Fibroblast of skin of left biceps (primary cell): ENCODE results near the gene AP4S1.

Experiments used
- DNase-seq, 2 experiments: peaks; one replicate each; pipeline ENCODE4 v3.0.0-alpha.2; 2013; ENCODE audit warnings: low read depth in 2 of 2

The AP4S1 gene

DNA sequence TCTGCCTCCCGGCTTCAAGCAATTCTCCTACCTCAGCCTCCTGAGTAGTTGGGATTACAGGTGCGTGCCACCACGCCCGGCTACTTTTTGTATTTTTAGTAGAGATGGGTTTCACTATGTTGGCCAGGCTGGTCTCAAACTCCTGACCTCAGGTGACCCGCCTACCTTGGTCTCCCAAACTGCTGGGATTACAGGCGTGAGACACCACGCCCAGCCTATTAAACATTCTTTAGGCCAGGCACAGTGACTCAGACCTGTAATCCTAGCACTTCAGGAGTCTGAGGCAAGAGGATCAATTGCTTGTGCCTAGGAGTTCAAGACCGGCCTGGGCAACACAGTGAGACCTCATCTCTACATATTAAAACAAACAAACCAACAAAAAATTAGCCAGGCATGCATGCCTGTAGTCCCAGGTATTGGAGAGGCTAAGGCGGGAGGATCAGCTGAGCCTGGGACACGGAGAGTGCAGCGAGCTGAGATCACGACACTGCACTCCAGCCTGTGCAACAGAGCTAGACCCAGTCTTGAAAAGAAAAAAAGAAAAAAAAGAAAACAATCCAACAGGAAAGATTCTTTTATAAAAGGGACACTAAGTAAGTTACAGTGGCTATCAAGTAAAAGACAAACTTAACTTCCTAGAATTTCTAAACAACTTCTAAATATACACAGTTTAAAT is 111.9 kb downstream of the AP4S1 start:
- DNase-seq = no peak

DNA sequence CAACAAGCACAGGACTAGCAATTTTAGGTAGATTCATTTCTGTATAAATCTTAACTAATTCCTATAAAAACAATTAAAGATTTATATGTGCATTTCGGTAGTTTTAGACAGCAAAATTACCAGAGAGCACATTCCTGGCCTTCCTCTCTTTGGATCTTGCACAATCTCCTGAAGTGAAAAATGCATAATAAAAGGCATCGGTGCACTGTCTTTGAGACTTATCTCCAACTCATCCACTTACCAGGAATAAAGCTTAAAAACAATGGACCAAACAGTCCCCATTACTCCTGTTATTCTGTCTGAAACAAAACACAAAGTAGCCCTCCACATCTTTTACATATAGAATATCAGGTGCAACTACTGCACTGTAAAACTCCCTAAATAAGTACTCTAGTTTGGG is 112.9 kb downstream of the AP4S1 start:
- DNase-seq = no peak

- no peak for DNase-seq
These were observed 113.9 kb downstream of the AP4S1 start for GRCh38 chr14:31139301-31139847.

- no peak for DNase-seq
These were observed 117.1 kb downstream of the AP4S1 start for GRCh38 chr14:31142455-31143087.
